PC-3 (cell line): Measurements from ENCODE around the gene C2CD3. TPM values are rescaled to one million over a fixed set of nuclear protein-coding genes. Genes with fewer than 3 reads are reported as not detected.

Experiments used
- ATAC-seq: fragments of 200-7000 bp; cut with Tn5 transposase; 2 replicates; pipeline ENCODE4 v1.9.1; 2020; ENCODE audit warnings: mild to moderate bottlenecking, moderate library complexity
- BruUV-seq: library from RNA; stranded (reverse); fragments of 400-500 nt; replicated peaks from 2 replicates; lab custom pipeline; 2021; lab: Mats Ljungman, UMichigan
- CTCF ChIA-PET: fragments of 300-600 bp; sonication (Branson Sonifier 250); formaldehyde crosslinking; loops from one replicate; lab custom pipeline; 2022; ENCODE audit warnings: antibody characterized with exemption; lab: Charles Lee
- POLR2A ChIA-PET: fragments of 300-600 bp; sonication (Branson Sonifier 250); formaldehyde crosslinking; loops from one replicate; lab custom pipeline; 2022; ENCODE audit warnings: antibody characterized with exemption; ENCODE audit not compliant: unreplicated experiment; lab: Charles Lee
- DNase-seq: peaks from one replicate; pipeline ENCODE4 v3.0.0-alpha.2; 2015
- H2AFZ ChIP-seq: fragments of 300-600 bp; sonication (generic); 2 replicates; pipeline ENCODE4 v1.6.0; 2016; ENCODE audit warnings: antibody characterized with exemption, low read length
- H3F3A ChIP-seq: fragments of 300-600 bp; sonication (generic); one replicate; pipeline ENCODE4 v1.6.0; 2017; ENCODE audit warnings: antibody characterized with exemption, low read length, control low read depth, mild to moderate bottlenecking; ENCODE audit not compliant: unreplicated experiment
- H3K27ac ChIP-seq: fragments of 300-600 bp; sonication (generic); 2 replicates; pipeline ENCODE4 v1.5.1; 2016; ENCODE audit warnings: mild to moderate bottlenecking, low read length
- H3K27me3 ChIP-seq: fragments of 300-600 bp; sonication (generic); 2 replicates; pipeline ENCODE4 v1.6.1; 2016; ENCODE audit warnings: low read length, mixed read lengths
- H3K36me3 ChIP-seq: fragments of 300-600 bp; sonication (generic); 2 replicates; pipeline ENCODE4 v1.6.1; 2016; ENCODE audit warnings: low read depth, mixed run types, low read length, mixed read lengths
- H3K4me1 ChIP-seq: fragments of 300-600 bp; sonication (generic); 2 replicates; pipeline ENCODE4 v1.5.1; 2016; ENCODE audit warnings: low read length; ENCODE audit not compliant: insufficient read depth
- H3K4me2 ChIP-seq: fragments of 300-600 bp; sonication (generic); 2 replicates; pipeline ENCODE4 v1.6.0; 2016; ENCODE audit warnings: low read length
- H3K4me3 ChIP-seq: fragments of 300-600 bp; sonication (generic); 2 replicates; pipeline ENCODE4 v1.5.1; 2016; ENCODE audit warnings: mild to moderate bottlenecking, low read length, mixed read lengths
- H3K79me2 ChIP-seq: fragments of 300-600 bp; sonication (generic); 2 replicates; pipeline ENCODE4 v1.6.1; 2017; ENCODE audit warnings: low read length, mixed read lengths
- H3K9ac ChIP-seq: fragments of 300-600 bp; sonication (generic); 2 replicates; pipeline ENCODE4 v1.6.0; 2016; ENCODE audit warnings: mild to moderate bottlenecking, low read length
- H3K9me2 ChIP-seq: fragments of 300-600 bp; sonication (generic); replicated peaks from 2 replicates; pipeline ENCODE4 v1.6.1; 2016; ENCODE audit warnings: mixed run types, low read length, mixed read lengths
- H3K9me3 ChIP-seq: fragments of 300-600 bp; sonication (generic); 2 replicates; pipeline ENCODE4 v1.6.1; 2016; ENCODE audit warnings: low read length, mixed read lengths
- H4K20me1 ChIP-seq: fragments of 300-600 bp; sonication (generic); 2 replicates; pipeline ENCODE4 v1.6.1; 2016; ENCODE audit warnings: low read length, mixed read lengths
- EZH2 ChIP-seq: fragments of 300-600 bp; sonication (generic); IDR thresholded peaks from one replicate; pipeline ENCODE4 v1.6.1; 2017; ENCODE audit warnings: antibody characterized with exemption, mild to moderate bottlenecking, low read length; ENCODE audit not compliant: unreplicated experiment
- EZH2phosphoT487 ChIP-seq: fragments of 300-600 bp; sonication (generic); IDR thresholded peaks from 2 replicates; pipeline ENCODE4 v1.6.1; 2018; ENCODE audit warnings: mild to moderate bottlenecking, antibody characterized with exemption, low read length, borderline replicate concordance
- intact Hi-C: fragments of 100-400 bp; cut with micrococcal nuclease; formaldehyde crosslinking; loops from 2 replicates; pipeline ENCODE4 v1.9.0; 2023
- total RNA-seq: library from RNA; depleted of rRNA; stranded (reverse); fragments of >200 nt; gene quantifications from 2 replicates; pipeline ENCODE4 v1.2.3, GENCODE V29; 2014
- TF ChIP-seq, protein P1 (sequence below): fragments of 300-600 bp; sonication (generic); conservative IDR thresholded peaks from 2 replicates; pipeline ENCODE4 v1.5.1; 2017; ENCODE audit warnings: antibody characterized with exemption, low read depth, mild to moderate bottlenecking, low read length

Gene C2CD3
- total RNA-seq, 1 experiment from 2014 or later, result 27.3 TPM

DNA sequence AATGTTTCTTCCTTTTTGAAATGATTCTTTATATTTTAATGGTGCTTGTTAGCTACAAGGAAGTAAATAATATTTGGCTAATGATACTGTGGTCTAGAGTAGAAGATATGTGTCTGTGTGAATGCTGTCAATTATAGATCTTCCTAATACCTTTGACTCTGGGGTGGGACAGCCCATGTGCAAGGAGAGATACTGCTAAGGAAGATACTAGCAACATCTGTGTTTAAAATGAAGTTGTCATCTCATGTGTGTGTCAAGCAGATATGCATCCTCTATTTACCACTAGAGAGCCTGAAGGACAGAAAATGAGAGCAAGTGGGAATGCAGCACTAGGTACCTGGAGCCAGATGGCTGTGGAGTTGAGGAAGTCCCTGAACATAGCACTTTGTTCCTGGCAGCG, 34.4 kb upstream of the C2CD3 start:
- no peaks in the 10 kb centered on the region for H4K20me1 ChIP-seq
- ChIA-PET POLR2A (no interaction called here), CTCF (no interaction called here)
- H3K27me3 ChIP-seq, result no peaks in the 10 kb centered on the region
- no peaks in the 10 kb centered on the region for H3K4me1 ChIP-seq
- H3K79me2 ChIP-seq, result no peaks in the 10 kb centered on the region
- BruUV-seq, result no TSS peak
- H3K4me2 ChIP-seq, result no peak overlapping the region
- H3K9me3 ChIP-seq, result no peaks in the 10 kb centered on the region
- H3F3A ChIP-seq, result no peaks in the 10 kb centered on the region
- no peak overlapping the region for H3K9ac ChIP-seq
- TF ChIP-seq EZH2phosphoT487 (no peak), EZH2 (no peak)
- TF ChIP-seq, protein P1, sequence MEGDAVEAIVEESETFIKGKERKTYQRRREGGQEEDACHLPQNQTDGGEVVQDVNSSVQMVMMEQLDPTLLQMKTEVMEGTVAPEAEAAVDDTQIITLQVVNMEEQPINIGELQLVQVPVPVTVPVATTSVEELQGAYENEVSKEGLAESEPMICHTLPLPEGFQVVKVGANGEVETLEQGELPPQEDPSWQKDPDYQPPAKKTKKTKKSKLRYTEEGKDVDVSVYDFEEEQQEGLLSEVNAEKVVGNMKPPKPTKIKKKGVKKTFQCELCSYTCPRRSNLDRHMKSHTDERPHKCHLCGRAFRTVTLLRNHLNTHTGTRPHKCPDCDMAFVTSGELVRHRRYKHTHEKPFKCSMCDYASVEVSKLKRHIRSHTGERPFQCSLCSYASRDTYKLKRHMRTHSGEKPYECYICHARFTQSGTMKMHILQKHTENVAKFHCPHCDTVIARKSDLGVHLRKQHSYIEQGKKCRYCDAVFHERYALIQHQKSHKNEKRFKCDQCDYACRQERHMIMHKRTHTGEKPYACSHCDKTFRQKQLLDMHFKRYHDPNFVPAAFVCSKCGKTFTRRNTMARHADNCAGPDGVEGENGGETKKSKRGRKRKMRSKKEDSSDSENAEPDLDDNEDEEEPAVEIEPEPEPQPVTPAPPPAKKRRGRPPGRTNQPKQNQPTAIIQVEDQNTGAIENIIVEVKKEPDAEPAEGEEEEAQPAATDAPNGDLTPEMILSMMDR, result no peak
- intact Hi-C loops, result no loop called here
- no peak overlapping the region for H3K4me3 ChIP-seq
- no peak for DNase-seq
- no peak overlapping the region for H2AFZ ChIP-seq
- H3K9me2 ChIP-seq, result no peaks in the 10 kb centered on the region
- ATAC-seq, result no peak
- peaks cover 31% of the 10 kb centered on the region; the same call in 1 of the 2 replicates for H3K36me3 ChIP-seq
- no peak overlapping the region for H3K27ac ChIP-seq

DNA sequence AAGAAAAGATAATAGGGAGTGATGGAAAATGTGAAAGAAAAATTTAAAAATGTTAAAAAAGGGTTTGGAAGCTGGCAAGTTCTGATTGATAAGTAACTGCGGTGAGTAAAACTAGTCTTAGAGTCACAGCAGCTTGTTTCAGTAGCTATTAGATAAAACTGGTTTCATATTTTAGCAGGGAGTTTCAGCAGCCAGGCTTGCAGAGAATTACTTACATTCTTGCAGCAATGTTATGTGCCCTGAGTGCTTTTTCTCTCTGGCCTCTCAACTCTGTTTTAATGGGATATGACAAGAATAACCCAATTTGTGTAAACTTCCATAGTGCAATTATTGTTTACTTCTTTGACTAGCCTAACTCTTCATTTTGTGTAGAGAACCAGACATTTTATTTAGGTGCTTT, 33.9 kb upstream of the C2CD3 start:
- TF ChIP-seq EZH2 (no peak), EZH2phosphoT487 (no peak)
- TF ChIP-seq, protein P1, result no peak
- Histone ChIP-seq H3K9me2 (no peaks in the 10 kb centered on the region), H3K9me3 (no peaks in the 10 kb centered on the region), H3F3A (no peaks in the 10 kb centered on the region), H3K27ac (no peak overlapping the region), H2AFZ (no peak overlapping the region), H3K36me3 (peaks cover 28% of the 10 kb centered on the region; the same call in 1 of the 2 replicates), H4K20me1 (no peaks in the 10 kb centered on the region), H3K4me3 (no peak overlapping the region), H3K9ac (no peak overlapping the region), H3K4me1 (no peaks in the 10 kb centered on the region), H3K27me3 (no peaks in the 10 kb centered on the region), H3K4me2 (no peak overlapping the region), H3K79me2 (no peaks in the 10 kb centered on the region)
- BruUV-seq, result TSS peak; percentile 14
- ATAC-seq, result no peak
- CTCF ChIA-PET, result no interaction called here
- DNase-seq, result no peak
- intact Hi-C loops, result no loop called here
- POLR2A ChIA-PET, result no interaction called here

DNA sequence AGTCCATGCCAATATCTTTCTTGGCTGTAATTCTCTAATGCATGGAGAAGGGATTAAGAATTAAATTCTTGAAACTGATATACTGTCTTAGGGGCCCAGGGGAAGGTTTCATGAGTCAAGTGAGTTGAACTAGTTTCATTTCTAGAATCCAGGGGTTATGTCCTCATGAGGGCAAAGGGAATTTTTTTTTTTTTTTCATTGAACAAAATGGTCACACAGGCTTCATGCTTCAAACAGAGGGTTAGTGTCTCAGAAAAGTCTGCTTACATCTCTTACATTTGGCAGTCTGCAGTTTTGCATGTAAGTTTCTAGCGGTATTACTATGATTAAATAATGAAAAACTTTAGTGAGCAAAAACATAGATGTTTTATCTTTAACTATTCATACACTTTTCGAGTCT, 33.2 kb upstream of the C2CD3 start:
- no TSS peak for BruUV-seq
- no peak overlapping the region for H2AFZ ChIP-seq
- no peak overlapping the region for H3K4me2 ChIP-seq
- no peaks in the 10 kb centered on the region for H3K9me3 ChIP-seq
- intact Hi-C loops, result no loop called here
- H3K36me3 ChIP-seq, result peaks cover 22% of the 10 kb centered on the region; the same call in 1 of the 2 replicates
- ChIA-PET POLR2A (no interaction called here), CTCF (no interaction called here)
- H3K9me2 ChIP-seq, result no peaks in the 10 kb centered on the region
- no peak overlapping the region for H3K27ac ChIP-seq
- no peak overlapping the region for H3K9ac ChIP-seq
- no peaks in the 10 kb centered on the region for H3K27me3 ChIP-seq
- H4K20me1 ChIP-seq, result no peaks in the 10 kb centered on the region
- DNase-seq (no peak), ATAC-seq (no peak)
- H3K4me1 ChIP-seq, result no peaks in the 10 kb centered on the region
- H3F3A ChIP-seq, result no peaks in the 10 kb centered on the region
- H3K4me3 ChIP-seq, result no peak overlapping the region
- 0 out of 2 replicates have a peak, but pooled peaks cover 4% of the 10 kb centered on the region for H3K79me2 ChIP-seq
- no peak for TF ChIP-seq EZH2
- no peak for TF ChIP-seq EZH2phosphoT487
- TF ChIP-seq, protein P1, result no peak
